ENCODE measurements around the gene CLIP1. TPM values are rescaled to one million over a fixed set of nuclear protein-coding genes. Genes with fewer than 3 reads are reported as not detected.
A peak's percentile ranks its signal among the peaks of the same experiment; 100 is the strongest.
"Not testable (repeated sequence)": the region's sequence is repeated elsewhere in the genome, so short reads cannot be mapped to it uniquely, and the experiment has no call there.

CLIP1 gene
- total RNA-seq, 2 experiments from 2014 or later: 11.2 to 25.6 TPM

DNA sequence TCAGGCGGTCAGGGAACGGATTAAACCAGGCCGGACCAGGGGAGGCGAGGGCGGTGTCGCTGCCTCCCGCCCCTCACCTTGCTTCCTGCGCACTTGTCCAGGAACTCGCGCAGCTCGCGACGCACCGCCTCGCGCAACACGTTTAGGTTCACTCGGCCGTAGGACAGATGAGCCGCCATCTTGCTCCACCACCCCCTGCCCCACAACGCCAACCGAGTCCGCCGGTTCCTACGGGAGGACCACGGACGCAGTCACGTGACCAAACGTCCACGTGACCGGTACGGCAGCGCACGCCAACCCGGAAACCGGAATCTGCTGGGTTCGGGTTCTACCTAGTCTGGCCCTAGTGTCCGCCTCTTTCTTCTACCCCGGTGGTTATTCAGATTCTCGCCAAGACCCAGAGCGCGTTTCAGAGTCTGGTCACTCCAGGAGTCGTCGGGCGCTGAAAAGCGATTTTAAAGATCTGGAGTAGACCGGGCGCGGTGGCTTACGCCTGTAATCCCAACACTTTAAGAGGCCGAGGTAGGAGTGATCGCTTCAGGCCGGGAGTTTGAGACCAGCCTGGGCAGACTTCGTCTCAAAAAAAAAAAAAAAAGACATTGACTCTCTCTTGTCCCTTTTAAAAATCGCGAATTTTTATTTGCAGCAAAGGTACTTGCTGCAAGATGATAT, 156.1 kb downstream of the CLIP1 start, which contains the start of gene VPS33A:
Gene VPS33A, minus strand, starts transcription at position 265 of the 672 bp plus-strand sequence. Its CDS starts 86 bp downstream, at position 179.
- peak within 1 kb of the TSS; percentile 93 for H3K4me3 ChIP-seq (ENCODE audit: low read depth, low read length, poor library complexity, severe bottlenecking)
- no peaks in the 10 kb centered on the region for H4K20me1 ChIP-seq (ENCODE audit: insufficient read depth, low read length)
- H3K4me2 ChIP-seq (ENCODE audit: low read length): peak within 1 kb of the TSS; percentile 98
- H3K79me2 ChIP-seq (ENCODE audit: insufficient read depth, low read depth, low read length): peaks cover 19% of the 10 kb centered on the region; the same call in 1 of the 2 replicates
- DNase-seq (ENCODE audit: low spot score): peak; percentile 100
- no peaks in the 10 kb centered on the region for H3K9me2 ChIP-seq (ENCODE audit: insufficient read depth, low read length)
- H3K9me3 ChIP-seq (ENCODE audit: low read length): no peaks in the 10 kb centered on the region
- no TSS peak for BruUV-seq (replicated peaks)
- TF ChIP-seq CTCF (conservative IDR thresholded peaks at IDR 0.05; ENCODE audit: low read length): no peak
- TF ChIP-seq EZH2phosphoT487 (IDR thresholded peaks at IDR 0.05; ENCODE audit: borderline replicate concordance, low read depth, low read length): no peak
- ChIA-PET POLR2A (interaction anchor here (0.6 to 1.4 kb wide), 7 partner anchors 10 to 1456 kb away, joined by 3 to 8 read pairs (median 5); no protein-coding TSS in a partner anchor), CTCF (ENCODE audit: unreplicated experiment) (no interaction called here)
- intact Hi-C loops (cut with micrococcal nuclease; ENCODE audit: unreplicated experiment): no loop called here
- H3K36me3 ChIP-seq (ENCODE audit: insufficient read depth, low read length): peaks cover 20% of the 10 kb centered on the region; the same call in 1 of the 2 replicates
- H2AFZ ChIP-seq (ENCODE audit: low read length): peak within 1 kb of the TSS; percentile 93
- H3K4me1 ChIP-seq (ENCODE audit: insufficient read depth, low read length, poor library complexity, severe bottlenecking): peaks cover 17% of the 10 kb centered on the region
- H3K27ac ChIP-seq (ENCODE audit: low read depth, low read length, poor library complexity, severe bottlenecking): peak within 1 kb of the TSS; percentile 80

DNA sequence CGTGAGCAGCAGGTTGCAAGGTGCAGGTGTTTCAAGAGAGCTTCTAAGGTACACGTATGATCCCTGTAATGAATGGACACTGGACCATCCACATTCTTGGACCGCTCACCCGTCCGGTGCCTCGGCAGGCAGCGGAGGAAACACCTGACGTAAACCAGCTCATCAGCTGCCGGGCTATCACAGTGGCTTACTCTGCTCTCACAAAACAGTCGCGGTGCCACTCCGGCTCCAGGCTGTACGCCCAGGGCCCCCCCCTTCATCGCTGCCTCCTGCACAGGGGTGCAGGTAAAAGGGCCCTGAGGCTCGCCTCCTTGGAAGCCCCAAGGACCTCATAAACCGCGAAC, 156.6 kb downstream of the CLIP1 start:
- ChIA-PET CTCF (ENCODE audit: unreplicated experiment) (no interaction called here), POLR2A (no interaction called here)
- Histone ChIP-seq H2AFZ (ENCODE audit: low read length) (peak overlapping the region; percentile 93), H3K4me3 (ENCODE audit: low read depth, low read length, poor library complexity, severe bottlenecking) (peak overlapping the region; percentile 93), H3K4me1 (ENCODE audit: insufficient read depth, low read length, poor library complexity, severe bottlenecking) (peaks cover 17% of the 10 kb centered on the region), H4K20me1 (ENCODE audit: insufficient read depth, low read length) (no peaks in the 10 kb centered on the region), H3K79me2 (ENCODE audit: insufficient read depth, low read depth, low read length) (peaks cover 19% of the 10 kb centered on the region; the same call in 1 of the 2 replicates), H3K27ac (ENCODE audit: low read depth, low read length, poor library complexity, severe bottlenecking) (peak overlapping the region; percentile 80), H3K36me3 (ENCODE audit: insufficient read depth, low read length) (peaks cover 25% of the 10 kb centered on the region; the same call in 1 of the 2 replicates), H3K9me2 (ENCODE audit: insufficient read depth, low read length) (no peaks in the 10 kb centered on the region), H3K4me2 (ENCODE audit: low read length) (peak overlapping the region; percentile 98), H3K9me3 (ENCODE audit: low read length) (no peaks in the 10 kb centered on the region)
- intact Hi-C loops (cut with micrococcal nuclease; ENCODE audit: unreplicated experiment): no loop called here
- DNase-seq (ENCODE audit: low spot score): peak; percentile 51
- TF ChIP-seq EZH2phosphoT487 (IDR thresholded peaks at IDR 0.05; ENCODE audit: borderline replicate concordance, low read depth, low read length): no peak
- BruUV-seq (replicated peaks): TSS peak; percentile 76

DNA sequence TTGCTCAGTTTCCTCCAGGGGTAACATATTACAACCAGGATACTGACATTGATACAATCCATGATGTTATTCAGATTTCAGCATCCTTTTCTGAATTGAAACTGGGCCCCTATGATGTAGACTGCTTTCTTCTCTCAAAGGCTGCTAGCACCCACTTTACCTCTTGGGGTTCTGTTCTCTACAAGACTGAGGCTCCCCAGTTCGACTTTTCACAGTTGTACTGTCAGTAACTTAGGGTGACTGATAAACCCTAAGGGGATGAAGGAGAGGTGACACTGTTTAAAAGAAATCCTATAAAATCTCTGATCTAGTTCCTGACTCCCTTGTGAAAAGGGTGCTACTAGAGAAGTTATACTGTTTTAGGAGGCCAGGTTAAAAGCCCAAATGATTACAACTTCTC, 157.0 kb downstream of the CLIP1 start:
- H3K36me3 ChIP-seq (ENCODE audit: insufficient read depth, low read length): peaks cover 29% of the 10 kb centered on the region; the same call in 1 of the 2 replicates
- peaks cover 17% of the 10 kb centered on the region for H3K4me1 ChIP-seq (ENCODE audit: insufficient read depth, low read length, poor library complexity, severe bottlenecking)
- H3K27ac ChIP-seq (ENCODE audit: low read depth, low read length, poor library complexity, severe bottlenecking): peak overlapping the region; percentile 80
- no TSS peak for BruUV-seq (replicated peaks)
- H3K9me3 ChIP-seq (ENCODE audit: low read length): no peaks in the 10 kb centered on the region
- TF ChIP-seq CTCF (conservative IDR thresholded peaks at IDR 0.05; ENCODE audit: low read length) (no peak; the same call in 1 of the 2 replicates), EZH2phosphoT487 (IDR thresholded peaks at IDR 0.05; ENCODE audit: borderline replicate concordance, low read depth, low read length) (no peak)
- no peaks in the 10 kb centered on the region for H4K20me1 ChIP-seq (ENCODE audit: insufficient read depth, low read length)
- H3K4me2 ChIP-seq (ENCODE audit: low read length): peak overlapping the region; percentile 98
- H3K4me3 ChIP-seq (ENCODE audit: low read depth, low read length, poor library complexity, severe bottlenecking): peak overlapping the region; percentile 93
- H3K79me2 ChIP-seq (ENCODE audit: insufficient read depth, low read depth, low read length): peaks cover 19% of the 10 kb centered on the region; the same call in 1 of the 2 replicates
- ChIA-PET POLR2A (interaction anchor here (0.7 kb wide), 1 partner anchor 1202 kb away, joined by 5 read pairs; no protein-coding TSS in a partner anchor), CTCF (ENCODE audit: unreplicated experiment) (no interaction called here)
- intact Hi-C loops (cut with micrococcal nuclease; ENCODE audit: unreplicated experiment): no loop called here
- no peaks in the 10 kb centered on the region for H3K9me2 ChIP-seq (ENCODE audit: insufficient read depth, low read length)
- peak; percentile 12 for DNase-seq (ENCODE audit: low spot score)
- H2AFZ ChIP-seq (ENCODE audit: low read length): peak overlapping the region; percentile 93

- POLR2A ChIA-PET: interaction anchor here (1.1 kb wide), 1 partner anchor 10 kb away, joined by 4 read pairs; no protein-coding TSS in a partner anchor
- H2AFZ ChIP-seq (ENCODE audit: low read length); CTCF ChIA-PET (ENCODE audit: unreplicated experiment); H3K4me3 ChIP-seq (ENCODE audit: low read depth, low read length, poor library complexity, severe bottlenecking); H3K9me2 ChIP-seq (ENCODE audit: insufficient read depth, low read length); intact Hi-C loops (cut with micrococcal nuclease; ENCODE audit: unreplicated experiment); H3K4me2 ChIP-seq (ENCODE audit: low read length); H4K20me1 ChIP-seq (ENCODE audit: insufficient read depth, low read length); DNase-seq (ENCODE audit: low spot score); H3K9me3 ChIP-seq (ENCODE audit: low read length); H3K27ac ChIP-seq (ENCODE audit: low read depth, low read length, poor library complexity, severe bottlenecking); BruUV-seq (replicated peaks): not testable (repeated sequence)
- Histone ChIP-seq H3K4me1 (ENCODE audit: insufficient read depth, low read length, poor library complexity, severe bottlenecking) (peaks cover 11% of the 10 kb centered on the region), H3K36me3 (ENCODE audit: insufficient read depth, low read length) (peaks cover 67% of the 10 kb centered on the region), H3K79me2 (ENCODE audit: insufficient read depth, low read depth, low read length) (peaks cover 13% of the 10 kb centered on the region; the same call in 1 of the 2 replicates)
Observed at GRCh38 chr12:122260735-122261134, 161.7 kb downstream of the CLIP1 start.

DNA sequence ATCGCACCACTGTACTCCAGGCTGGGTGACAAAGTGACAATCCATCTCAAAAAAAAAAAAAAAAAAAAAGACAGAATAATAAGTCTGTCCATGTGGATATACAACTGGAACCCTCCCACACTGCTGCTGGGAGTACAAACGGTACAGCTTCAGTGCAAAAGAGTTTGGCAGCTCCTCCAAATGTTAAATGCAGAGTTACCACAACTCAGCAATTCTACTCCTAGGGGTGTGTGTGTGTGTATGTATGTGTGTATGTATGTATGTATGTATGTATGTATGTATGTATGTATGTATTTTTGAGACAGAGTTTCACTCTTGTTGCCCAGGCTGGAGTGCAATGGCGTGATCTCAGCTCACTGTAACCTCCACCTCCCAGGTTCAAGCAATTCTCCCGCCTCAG, 163.5 kb downstream of the CLIP1 start:
- H3K4me3 ChIP-seq (ENCODE audit: low read depth, low read length, poor library complexity, severe bottlenecking); DNase-seq (ENCODE audit: low spot score); BruUV-seq (replicated peaks); H3K4me2 ChIP-seq (ENCODE audit: low read length); H4K20me1 ChIP-seq (ENCODE audit: insufficient read depth, low read length); intact Hi-C loops (cut with micrococcal nuclease; ENCODE audit: unreplicated experiment); H3K9me3 ChIP-seq (ENCODE audit: low read length); CTCF ChIA-PET (ENCODE audit: unreplicated experiment); H2AFZ ChIP-seq (ENCODE audit: low read length); H3K4me1 ChIP-seq (ENCODE audit: insufficient read depth, low read length, poor library complexity, severe bottlenecking); H3K27ac ChIP-seq (ENCODE audit: low read depth, low read length, poor library complexity, severe bottlenecking); POLR2A ChIA-PET; H3K9me2 ChIP-seq (ENCODE audit: insufficient read depth, low read length); H3K79me2 ChIP-seq (ENCODE audit: insufficient read depth, low read depth, low read length): not testable (repeated sequence)
- H3K36me3 ChIP-seq (ENCODE audit: insufficient read depth, low read length): peaks cover 67% of the 10 kb centered on the region
